Measurements from ENCODE around the gene PDE4D. TPM values are rescaled to one million over a fixed set of nuclear protein-coding genes. Genes with fewer than 3 reads are reported as not detected.

PDE4D gene
- total and polyA plus RNA-seq, 2 donors (not counting 3 experiments of a cell fraction or from before 2014, with no cell fraction given), result 34.5 to 51.2 TPM

DNA sequence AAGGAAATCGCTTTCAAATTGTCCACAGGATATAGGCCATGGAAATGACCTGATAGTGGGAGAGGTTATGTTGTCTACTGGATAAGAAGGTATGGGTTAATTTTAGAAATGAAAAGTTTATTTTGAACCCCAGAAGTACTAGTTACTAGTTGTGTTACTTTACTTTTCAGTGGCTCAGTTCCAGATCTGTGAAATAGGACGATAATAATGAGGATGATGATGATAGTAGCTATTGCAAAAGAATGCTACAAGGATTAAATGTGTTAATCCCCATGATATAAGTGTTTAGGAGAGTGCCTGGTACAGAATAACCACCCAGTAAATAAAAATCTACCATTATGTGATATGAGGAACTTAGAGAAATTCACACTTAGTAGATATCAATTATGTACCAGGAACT lies 120.8 kb downstream of the PDE4D start:
- CTCF ChIA-PET, result interaction anchor here (1.1 kb wide), 1 partner anchor 28 kb away, joined by 3 read pairs; no protein-coding TSS in a partner anchor
- peaks cover 7% of the 10 kb centered on the region for H3K79me2 ChIP-seq (ENCODE audit: control insufficient read depth, insufficient read depth, low read length)
- H3K27me3 ChIP-seq (ENCODE audit: control insufficient read depth in 2 of 2, insufficient read depth in 2 of 2, low read length in 2 of 2), result no peaks in the 10 kb centered on the region
- TF ChIP-seq MYC (IDR thresholded peaks at IDR 0.05; ENCODE audit: low read depth, low read length) (no peak), POLR2AphosphoS5 (IDR thresholded peaks at IDR 0.05; ENCODE audit: insufficient read depth, low read depth, low read length) (no peak), EZH2 (IDR thresholded peaks at IDR 0.05; ENCODE audit: borderline replicate concordance, low read depth, low read length, severe bottlenecking) (no peak), POLR2A (IDR thresholded peaks at IDR 0.05; ENCODE audit: low read depth, low read length) (no peak), FOS (IDR thresholded peaks at IDR 0.05; ENCODE audit: borderline replicate concordance, insufficient read depth, low read length) (no peak), GATA2 (IDR thresholded peaks at IDR 0.05; ENCODE audit: insufficient read depth, insufficient read length, low read depth, low read length) (no peak), JUN (IDR thresholded peaks at IDR 0.05; ENCODE audit: borderline replicate concordance, insufficient read depth, insufficient read length, low read depth) (no peak)
- TF ChIP-seq, protein P1, sequence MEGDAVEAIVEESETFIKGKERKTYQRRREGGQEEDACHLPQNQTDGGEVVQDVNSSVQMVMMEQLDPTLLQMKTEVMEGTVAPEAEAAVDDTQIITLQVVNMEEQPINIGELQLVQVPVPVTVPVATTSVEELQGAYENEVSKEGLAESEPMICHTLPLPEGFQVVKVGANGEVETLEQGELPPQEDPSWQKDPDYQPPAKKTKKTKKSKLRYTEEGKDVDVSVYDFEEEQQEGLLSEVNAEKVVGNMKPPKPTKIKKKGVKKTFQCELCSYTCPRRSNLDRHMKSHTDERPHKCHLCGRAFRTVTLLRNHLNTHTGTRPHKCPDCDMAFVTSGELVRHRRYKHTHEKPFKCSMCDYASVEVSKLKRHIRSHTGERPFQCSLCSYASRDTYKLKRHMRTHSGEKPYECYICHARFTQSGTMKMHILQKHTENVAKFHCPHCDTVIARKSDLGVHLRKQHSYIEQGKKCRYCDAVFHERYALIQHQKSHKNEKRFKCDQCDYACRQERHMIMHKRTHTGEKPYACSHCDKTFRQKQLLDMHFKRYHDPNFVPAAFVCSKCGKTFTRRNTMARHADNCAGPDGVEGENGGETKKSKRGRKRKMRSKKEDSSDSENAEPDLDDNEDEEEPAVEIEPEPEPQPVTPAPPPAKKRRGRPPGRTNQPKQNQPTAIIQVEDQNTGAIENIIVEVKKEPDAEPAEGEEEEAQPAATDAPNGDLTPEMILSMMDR (IDR thresholded peaks at IDR 0.05; ENCODE audit: extremely low read depth in 1 of 2, insufficient read depth in 1 of 2, low read depth in 1 of 2, low read length in 2 of 2), result no peak
- TF ChIP-seq, protein P2, sequence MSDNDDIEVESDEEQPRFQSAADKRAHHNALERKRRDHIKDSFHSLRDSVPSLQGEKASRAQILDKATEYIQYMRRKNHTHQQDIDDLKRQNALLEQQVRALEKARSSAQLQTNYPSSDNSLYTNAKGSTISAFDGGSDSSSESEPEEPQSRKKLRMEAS (IDR thresholded peaks at IDR 0.05; ENCODE audit: insufficient read depth, insufficient read length), result no peak
- no peak overlapping the region for H3K9ac ChIP-seq (replicated peaks; ENCODE audit: extremely low read depth, insufficient read depth, low read length)
- intact Hi-C loops (cut with micrococcal nuclease), result no loop called here
- no peaks in the 10 kb centered on the region for H3K36me3 ChIP-seq (ENCODE audit: control insufficient read depth in 2 of 2, extremely low read depth in 1 of 2, insufficient read depth in 2 of 2, low read length in 2 of 2)
- no peaks in the 10 kb centered on the region for H4K20me1 ChIP-seq (replicated peaks; ENCODE audit: control insufficient read depth, extremely low read depth, insufficient read depth, low read length)
- no TSS peak for BruUV-seq (replicated peaks)
- H3K4me1 ChIP-seq (ENCODE audit: control insufficient read depth, extremely low read depth, insufficient read depth, low read length), result peaks cover 15% of the 10 kb centered on the region
- no peak overlapping the region for H3K4me2 ChIP-seq (ENCODE audit: insufficient read depth, low read length)
- no peaks in the 10 kb centered on the region for H3K9me1 ChIP-seq (replicated peaks; ENCODE audit: control insufficient read depth, extremely low read depth, insufficient read depth, low read length)
- H2AFZ ChIP-seq (ENCODE audit: low read depth, low read length), result no peak overlapping the region
- POLR2A ChIA-PET, result interaction anchor here (0.7 kb wide), 1 partner anchor 18 kb away, joined by 3 read pairs; no protein-coding TSS in a partner anchor
- H3K4me3 ChIP-seq (replicated peaks in 1 of 3; ENCODE audit: insufficient read depth in 1 of 3, low read depth in 1 of 3, low read length in 3 of 3), result no peak overlapping the region
- H3K27ac ChIP-seq (ENCODE audit: insufficient read depth, low read depth, low read length), result no peak overlapping the region
- dilution Hi-C loops (cut with MboI; ENCODE audit: extremely low pct_ligation_motif_present, low sequenced_read_pairs), result no loop called here
- FAIRE-seq, result no peak
- H3K9me3 ChIP-seq (replicated peaks; ENCODE audit: control insufficient read depth, insufficient read depth, low read length), result no peaks in the 10 kb centered on the region
- DNase-seq (ENCODE audit: low read depth, low spot score), result no peak

Data from endothelial cell of umbilical vein (primary cell).